ENCODE results near the gene ETV7. TPM values are rescaled to one million over a fixed set of nuclear protein-coding genes. Genes with fewer than 3 reads are reported as not detected.

Gene ETV7
- total and polyA plus RNA-seq, 2 of the 13 experiments (the other 11 are each of a cell fraction or from before 2014, with no cell fraction given): not detected

- TF ChIP-seq ZNF597 (CRISPR knock-in tag; IDR thresholded peaks at IDR 0.05) (no peak), NONO (IDR thresholded peaks at IDR 0.05) (no peak), NONO (CRISPR knock-in tag; conservative IDR thresholded peaks at IDR 0.05) (peak; percentile 85), ZNF275 (CRISPR knock-in tag; IDR thresholded peaks at IDR 0.05; ENCODE audit: borderline replicate concordance) (0 out of 2 replicates have a peak, but pooled peaks have one; percentile 58), AGO1 (IDR thresholded peaks at IDR 0.05; ENCODE audit: low read depth, low read length, poor library complexity, severe bottlenecking) (peak; percentile 63), ATF6 (CRISPR knock-in tag; conservative IDR thresholded peaks at IDR 0.05) (0 out of 2 replicates have a peak, but pooled peaks have one; percentile 57), ZNF224 (CRISPR knock-in tag; IDR thresholded peaks at IDR 0.05) (0 out of 2 replicates have a peak, but pooled peaks have one; percentile 43), GABPB1 (CRISPR knock-in tag; IDR thresholded peaks at IDR 0.05) (peak; percentile 80; the same call in 1 of the 2 replicates), PHF8 (CRISPR knock-in tag; IDR thresholded peaks at IDR 0.05) (peak; percentile 74), ZNF496 (CRISPR knock-in tag; IDR thresholded peaks at IDR 0.05; ENCODE audit: insufficient replicate concordance) (no peak), ZNF629 (CRISPR knock-in tag; conservative IDR thresholded peaks at IDR 0.05) (0 out of 2 replicates have a peak, but pooled peaks have one; percentile 3), REST (IDR thresholded peaks at IDR 0.05; ENCODE audit: borderline replicate concordance in 1 of 2, low read depth in 1 of 2, low read length in 2 of 2) (no peak), ZNF44 (CRISPR knock-in tag; IDR thresholded peaks at IDR 0.05) (0 out of 2 replicates have a peak, but pooled peaks have one; percentile 64), HOXA9 (CRISPR knock-in tag; IDR thresholded peaks at IDR 0.05; ENCODE audit: borderline replicate concordance) (0 out of 2 replicates have a peak, but pooled peaks have one; percentile 60), ZNF780A (CRISPR knock-in tag; IDR thresholded peaks at IDR 0.05) (0 out of 2 replicates have a peak, but pooled peaks have one; percentile 62), ISL2 (CRISPR knock-in tag; IDR thresholded peaks at IDR 0.05) (peak; percentile 22; the same call in 1 of the 2 replicates), SPEN (CRISPR knock-in tag; IDR thresholded peaks at IDR 0.05; ENCODE audit: low read depth) (peak; percentile 91), MAX (IDR thresholded peaks at IDR 0.05) (peak; percentile 88), SMAD3 (CRISPR knock-in tag; IDR thresholded peaks at IDR 0.05) (peak; percentile 58; the same call in 1 of the 2 replicates), DPF2 (CRISPR knock-in tag; IDR thresholded peaks at IDR 0.05; ENCODE audit: borderline replicate concordance, low read depth) (no peak)
Measured at GRCh38 chr6:36423101-36423824, 35.8 kb upstream of the ETV7 start (continued).
